Measurements from ENCODE around the gene PIAS1.
A peak's percentile ranks its signal among the peaks of the same experiment; 100 is the strongest.
"Not testable (repeated sequence)": the region's sequence is repeated elsewhere in the genome, so short reads cannot be mapped to it uniquely, and the experiment has no call there.

PIAS1 gene

GRCh38 chr15:68201153-68201878, 147.2 kb downstream of the PIAS1 start:
- DNase-seq (ENCODE audit: low read depth in 3 of 3, low spot score in 1 of 3) = no peak

GRCh38 chr15:68201879-68202261, 147.8 kb downstream of the PIAS1 start:
- DNase-seq (ENCODE audit: low read depth in 3 of 3, low spot score in 1 of 3) = no peak

GRCh38 chr15:68202994-68203393, 148.9 kb downstream of the PIAS1 start:
- not testable (repeated sequence) for DNase-seq (ENCODE audit: low read depth in 3 of 3, low spot score in 1 of 3)

GRCh38 chr15:68203486-68203885, 149.4 kb downstream of the PIAS1 start:
- DNase-seq (ENCODE audit: low read depth in 3 of 3, low spot score in 1 of 3) = no peak

DNA sequence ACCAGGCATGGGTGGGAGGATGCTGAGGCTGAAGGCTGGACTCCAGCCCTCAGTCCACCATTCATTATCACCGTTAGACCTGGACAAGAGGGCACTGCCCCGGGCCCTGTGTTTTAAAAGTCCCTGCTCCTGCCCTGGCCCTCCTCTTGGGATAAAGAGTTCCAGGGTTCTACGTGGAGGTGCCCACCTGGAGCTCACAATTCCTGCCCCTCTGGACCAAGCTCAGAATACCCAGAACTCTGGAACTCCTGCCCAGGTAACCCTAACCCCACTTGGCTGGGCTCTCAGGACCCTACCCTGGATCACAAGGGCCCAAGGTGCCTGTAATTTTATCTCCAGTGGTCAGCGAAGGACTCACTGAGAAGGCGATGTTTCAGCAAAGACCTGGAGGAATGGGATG, 149.8 kb downstream of the PIAS1 start:
- DNase-seq (ENCODE audit: low read depth in 3 of 3, low spot score in 1 of 3) = no peak

DNA sequence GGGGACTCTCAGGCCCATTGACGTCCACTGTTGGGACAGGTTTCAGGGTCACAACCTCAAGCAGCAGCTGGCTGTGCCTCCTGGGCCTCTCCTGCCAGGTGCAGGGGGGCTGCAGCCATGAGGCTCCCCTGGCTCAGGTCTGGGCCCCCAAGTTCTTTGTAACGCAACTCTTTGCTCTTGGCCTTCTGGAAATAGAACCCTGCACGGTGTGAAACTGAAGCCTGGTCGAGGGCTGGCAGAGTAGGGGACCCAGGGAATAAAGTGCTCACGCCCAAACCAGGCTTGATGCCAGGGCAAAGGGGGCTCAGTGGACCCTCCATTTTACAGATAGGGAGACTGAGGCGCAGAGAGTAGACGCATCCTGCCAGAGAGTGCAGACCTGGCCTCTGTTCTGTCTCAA, 150.2 kb downstream of the PIAS1 start:
- no peak for DNase-seq (ENCODE audit: low read depth in 3 of 3, low spot score in 1 of 3)

- no peak for DNase-seq (ENCODE audit: low read depth in 3 of 3, low spot score in 1 of 3)
These were observed 150.9 kb downstream of the PIAS1 start, which contains the start of gene CALML4 for GRCh38 chr15:68204776-68205557. CALML4 (minus strand) TSS chr15:68205332; CDS start chr15:68205247, 85 bp downstream.

DNA sequence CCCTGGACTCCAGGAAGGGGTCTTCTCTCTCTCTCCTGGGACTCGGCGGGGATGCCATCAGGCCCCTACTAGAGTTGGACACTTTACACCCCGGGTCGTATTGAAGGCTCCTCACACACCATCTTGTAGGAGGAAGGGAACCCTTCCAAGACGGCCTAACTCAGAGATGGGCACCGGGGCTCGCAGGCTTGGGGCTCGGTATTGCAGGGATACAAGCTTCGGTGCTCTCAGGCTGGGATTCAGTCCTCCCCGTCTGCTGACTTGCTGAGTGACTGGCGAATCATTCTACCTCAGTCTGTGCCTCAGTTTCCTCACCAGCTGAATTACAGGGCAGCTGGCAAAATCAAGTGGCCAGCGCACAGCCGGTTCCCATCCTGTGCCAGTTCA, 151.4 kb downstream of the PIAS1 start:
- DNase-seq (ENCODE audit: low read depth in 3 of 3, low spot score in 1 of 3) = no peak

DNA sequence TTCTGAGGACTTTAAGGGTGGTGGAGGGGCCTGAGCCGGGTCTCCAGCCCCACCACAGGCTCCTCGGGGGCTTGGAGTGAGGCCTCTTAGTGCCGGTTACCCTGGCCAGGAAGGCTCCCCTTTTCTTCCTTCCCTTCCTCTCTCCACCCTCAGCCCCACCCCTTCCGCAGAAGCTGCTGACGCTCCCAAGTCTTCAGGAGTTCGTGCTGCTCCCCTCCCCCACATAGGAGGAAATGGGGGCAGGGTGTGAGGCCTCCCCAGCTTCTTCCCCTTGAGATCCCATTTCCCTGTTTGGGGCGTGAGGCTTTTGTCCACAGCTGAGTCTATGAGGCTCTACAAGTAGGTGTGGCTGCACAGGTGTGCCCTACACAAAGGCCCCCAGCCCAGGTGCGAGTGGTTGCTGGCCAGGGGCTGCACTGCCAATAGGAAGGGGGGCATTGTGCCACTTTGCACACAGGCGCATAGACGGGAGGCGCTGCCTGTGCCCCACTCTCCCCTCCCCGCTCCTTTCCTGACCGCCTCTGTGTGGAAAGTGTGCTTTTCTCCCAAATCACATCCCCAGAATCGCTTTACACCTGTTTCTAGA, 151.9 kb downstream of the PIAS1 start:
- DNase-seq (ENCODE audit: low read depth in 3 of 3, low spot score in 1 of 3) = no peak

DNA sequence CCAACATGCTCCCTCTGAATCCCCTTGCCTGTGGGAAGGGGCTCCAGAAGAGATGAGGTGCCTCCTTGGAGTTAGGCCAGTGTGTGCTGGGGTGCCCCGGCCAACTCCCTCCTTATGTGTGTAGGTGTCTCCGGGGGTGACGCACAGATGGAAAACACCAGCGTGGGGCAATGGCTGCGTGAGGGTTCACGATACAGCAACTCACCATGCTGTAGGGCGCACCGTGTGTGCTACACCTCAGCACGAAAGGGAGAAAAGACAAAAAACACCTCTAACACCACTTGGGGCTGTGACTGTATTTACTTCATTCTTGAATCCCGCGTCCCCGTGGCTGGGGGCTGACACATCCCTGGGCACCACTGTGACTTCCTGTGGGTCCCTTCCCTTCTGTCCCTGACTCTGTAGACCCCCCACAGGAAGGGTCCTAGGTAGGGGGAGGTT, 152.6 kb downstream of the PIAS1 start:
- DNase-seq (ENCODE audit: low read depth in 3 of 3, low spot score in 1 of 3) = no peak

- no peak for DNase-seq (ENCODE audit: low read depth in 3 of 3, low spot score in 1 of 3)
These were observed 153.2 kb downstream of the PIAS1 start for GRCh38 chr15:68207176-68207935.

DNA sequence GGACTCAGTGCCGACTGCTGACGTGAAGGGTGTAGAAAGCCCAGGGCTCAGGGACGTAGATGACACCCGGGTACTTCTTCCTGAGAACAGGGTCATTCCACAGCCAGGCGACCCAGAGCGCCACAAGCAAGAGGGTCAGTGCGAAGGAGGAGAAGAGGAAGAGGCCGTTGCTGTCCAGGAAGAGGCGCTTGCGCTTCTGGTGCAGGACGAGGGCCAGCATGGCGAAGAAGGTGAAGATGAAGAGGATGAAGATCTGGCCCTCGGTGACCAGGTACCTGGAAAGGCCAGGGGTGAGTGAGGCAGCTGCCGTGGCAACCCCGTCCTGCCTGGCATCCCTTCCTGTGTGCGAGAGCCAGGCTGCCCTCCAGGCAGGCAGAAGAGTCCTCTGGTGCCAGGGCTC, 154.0 kb downstream of the PIAS1 start:
- DNase-seq (ENCODE audit: low read depth in 3 of 3, low spot score in 1 of 3) = no peak

DNA sequence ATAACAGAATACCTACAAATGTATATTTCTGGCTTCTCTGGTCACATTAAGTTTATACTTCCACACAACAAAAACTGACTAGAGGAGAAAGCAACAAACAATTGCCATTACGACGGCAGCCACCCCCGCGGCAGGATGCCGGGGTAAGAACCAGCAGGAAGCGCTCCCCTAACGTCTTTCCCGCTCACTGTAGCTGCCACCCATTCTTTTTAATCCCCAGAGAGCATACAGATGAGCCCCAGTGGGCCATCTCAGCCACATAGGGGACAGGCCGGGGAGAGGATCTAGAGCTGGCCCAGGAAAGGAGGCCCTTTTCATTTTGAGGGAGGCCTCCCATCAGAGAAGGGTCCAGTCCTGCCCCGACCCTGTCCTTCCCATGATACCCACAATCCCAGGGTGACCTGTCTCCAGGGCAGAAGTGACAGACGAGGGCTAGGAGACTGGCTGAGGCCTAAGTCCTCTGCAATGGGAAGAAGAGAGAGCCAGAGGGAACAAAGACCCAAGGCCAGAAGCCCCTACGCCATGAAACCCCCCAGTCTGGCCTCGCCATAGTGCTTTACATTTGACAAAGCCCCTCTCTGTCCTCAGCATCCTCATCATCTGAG, 154.6 kb downstream of the PIAS1 start:
- no peak for DNase-seq (ENCODE audit: low read depth in 3 of 3, low spot score in 1 of 3)

- DNase-seq (ENCODE audit: low read depth in 3 of 3, low spot score in 1 of 3) = no peak
These were observed 155.2 kb downstream of the PIAS1 start for GRCh38 chr15:68209272-68209671.

- peak in 2 of 3 donors; percentile 12 to 22 for DNase-seq (ENCODE audit: low read depth in 3 of 3, low spot score in 1 of 3)
These were observed 155.8 kb downstream of the PIAS1 start for GRCh38 chr15:68209735-68210408.

DNA sequence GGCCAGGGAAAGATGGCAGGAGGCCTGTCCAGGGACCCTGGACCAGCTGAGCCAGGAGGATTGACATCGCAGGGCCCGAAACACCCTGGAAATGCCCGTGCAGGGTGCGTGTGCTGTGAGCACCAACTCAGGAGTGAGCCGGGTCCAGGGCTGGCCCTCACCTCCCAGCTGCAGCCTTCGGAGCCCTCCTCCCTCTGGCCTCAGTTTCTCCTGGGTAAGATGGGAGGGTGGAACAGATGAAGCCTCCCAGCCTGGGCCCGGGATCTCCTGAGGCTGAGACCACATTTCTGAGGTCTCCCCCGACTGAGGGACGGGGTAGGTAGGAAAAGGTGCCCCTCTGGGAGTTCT, 156.3 kb downstream of the PIAS1 start:
- DNase-seq (ENCODE audit: low read depth in 3 of 3, low spot score in 1 of 3) = no peak

GRCh38 chr15:68210821-68211655, 156.9 kb downstream of the PIAS1 start:
- DNase-seq (ENCODE audit: low read depth in 3 of 3, low spot score in 1 of 3) = peak in 1 of 3 donors; percentile 43

GRCh38 chr15:68211656-68212320, 157.7 kb downstream of the PIAS1 start:
- no peak for DNase-seq (ENCODE audit: low read depth in 3 of 3, low spot score in 1 of 3)

DNA sequence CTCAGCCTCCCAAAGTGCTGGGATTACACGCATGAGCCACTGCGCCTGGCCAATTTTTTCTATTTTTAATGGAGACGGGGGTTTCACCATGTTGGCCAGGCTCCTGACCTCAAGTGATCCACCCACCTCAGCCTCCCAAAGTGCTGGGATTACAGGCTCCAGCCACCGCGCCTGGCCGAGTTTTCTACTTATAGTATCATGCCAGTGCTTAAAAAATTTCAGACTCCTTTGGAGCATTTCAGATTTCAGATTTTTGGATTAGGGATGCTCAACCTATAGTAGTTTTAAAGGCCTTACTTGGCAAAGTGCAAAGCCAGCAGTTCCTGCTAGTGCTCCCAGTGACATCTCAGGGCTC, 159.4 kb downstream of the PIAS1 start:
- not testable (repeated sequence) for DNase-seq (ENCODE audit: low read depth in 3 of 3, low spot score in 1 of 3)

All from stimulated activated CD4-positive, alpha-beta T cell treated with anti-CD3 and anti-CD28 coated beads, TNF-alpha, amount 100 ng/mL, for 1 hour (primary cell).